ENCODE data around the gene TSGA10.

GRCh38 chr2:99081891-99082290, 72.9 kb downstream of the TSGA10 start:
- TF ChIP-seq CTCF (IDR thresholded peaks at IDR 0.05 in 4 of 5, conservative IDR thresholded peaks at IDR 0.05 in 1 of 5) (no peak), POLR2A (IDR thresholded peaks at IDR 0.05) (no peak)

Data from gastrocnemius medialis (tissue), 4 donors.